ENCODE data around the gene LINS1.

DNA sequence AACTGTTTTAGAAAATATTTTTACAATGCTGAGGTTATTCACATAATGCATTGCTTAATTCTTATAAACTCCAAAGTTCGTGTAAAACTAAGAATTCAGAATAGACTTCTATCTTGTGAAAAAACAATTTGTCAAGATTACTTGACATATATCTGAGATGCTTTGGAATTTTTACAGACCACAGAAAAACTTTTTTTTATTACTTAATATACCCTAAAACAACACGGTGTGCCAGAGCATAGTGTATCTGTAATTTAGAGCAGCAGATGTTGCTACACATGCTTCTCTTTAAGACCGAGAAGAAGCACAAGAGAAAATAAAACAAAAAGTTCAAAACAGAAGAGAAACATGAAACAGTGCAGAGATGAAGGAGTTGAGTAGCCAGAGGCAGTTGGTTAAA, 26.8 kb upstream of the LINS1 start:
- no peak for TF ChIP-seq TAF1 (IDR thresholded peaks at IDR 0.05; ENCODE audit: borderline replicate concordance, low read depth, low read length)
- TF ChIP-seq POLR2A (IDR thresholded peaks at IDR 0.05; ENCODE audit: low read depth, low read length): no peak
